Heart left ventricle (tissue), 16 donors: ENCODE results near the gene OXLD1. TPM values are rescaled to one million over a fixed set of nuclear protein-coding genes. Genes with fewer than 3 reads are reported as not detected.

ENCODE experiments used
- ATAC-seq, 4 donors: fragments of 200-7000 bp; cut with Tn5 transposase; one replicate each; pipeline ENCODE4 v1.9.1; 2020 to 2022; ENCODE audit warnings: moderate library complexity in 4 of 4, mild to moderate bottlenecking in 3 of 4, moderate number of reproducible peaks in 1 of 4
- DNase-seq, 5 donors: peaks; one replicate each; pipeline ENCODE4 v3.0.0-alpha.2; 2020
- H3K27ac ChIP-seq, 12 donors: fragments of 200-600 bp; sonication (generic) in 4 of 12; one replicate each; pipeline versions ENCODE4 v1.5.0 to v1.8.0; 2016 to 2022; ENCODE audit warnings: mild to moderate bottlenecking in 2 of 12
- H3K27me3 ChIP-seq, 9 donors: fragments of 200-600 bp; sonication (generic) in 2 of 9; one replicate each; pipeline versions ENCODE4 v1.5.1 to v1.8.0; 2016 to 2022; ENCODE audit warnings: mild to moderate bottlenecking in 3 of 9
- H3K36me3 ChIP-seq, 9 donors: fragments of 200-600 bp; sonication (generic) in 2 of 9; one replicate each; pipeline versions ENCODE4 v1.5.0 to v1.8.0; 2018 to 2022; ENCODE audit warnings: mild to moderate bottlenecking in 2 of 9
- H3K4me1 ChIP-seq, 12 donors: fragments of 200-600 bp; sonication (generic) in 4 of 12; one replicate each; pipeline versions ENCODE4 v1.5.0 to v1.8.0; 2016 to 2022; ENCODE audit warnings: mild to moderate bottlenecking in 3 of 12
- H3K4me3 ChIP-seq, 12 donors: fragments of 200-600 bp; sonication (generic) in 4 of 12; one replicate each; pipeline versions ENCODE4 v1.5.0 to v1.8.0; 2017 to 2022; ENCODE audit warnings: mild to moderate bottlenecking in 9 of 12, moderate library complexity in 4 of 12
- H3K9me3 ChIP-seq, 12 donors: fragments of 200-600 bp; sonication (generic) in 4 of 12; one replicate each; pipeline versions ENCODE4 v1.5.0 to v1.8.0; 2016 to 2022; ENCODE audit warnings: mild to moderate bottlenecking in 1 of 12
- POLR2A ChIP-seq, 2 donors: fragments of 450-650 bp; IDR thresholded peaks; one replicate each; pipeline ENCODE4 v1.6.1; 2017; ENCODE audit warnings: antibody characterized with exemption in 2 of 2, mild to moderate bottlenecking in 2 of 2, moderate library complexity in 2 of 2
- WGBS, 4 donors: extraction: QIAGEN DNeasy Blood & Tissue Kit in 2 of 4; methylation state at CpG; one replicate each; pipeline versions ENCODE4 v1.1.5 to v1.1.7; 2013 to 2018; 5-methylcytosine and 5-hydroxymethylcytosine counted together
- intact Hi-C, 10 donors: fragments of 100-400 bp; cut with DNase I; formaldehyde crosslinking; loops; one replicate each; pipeline versions ENCODE4 v1.11.1 to v1.14.2; 2022
- polyA plus RNA-seq, 2 donors: library from polyadenylated mRNA; stranded (reverse); fragments of 200-250 nt; gene quantifications; one replicate each; pipeline ENCODE4 v1.2.3, GENCODE V29; 2013
- total RNA-seq, 9 donors: library from RNA; depleted of rRNA in 2 of 9; stranded (reverse); fragments of >200 nt in 2 of 9; fragmentation: NEBNext Ultra II Directional in 3 of 9; extraction: Animal tissue kit (Norgen Biotek cat#: 25700) in 3 of 9; gene quantifications; one replicate each; pipeline versions ENCODE4 v1.1.0 to v1.2.4, GENCODE V29; 2016 to 2023
- TF ChIP-seq, protein P1 (sequence below), 12 donors: fragments of 200-600 bp; sonication (generic) in 4 of 12; IDR thresholded peaks; one replicate each; pipeline versions ENCODE4 v1.5.0 to v1.8.0; 2018 to 2022; ENCODE audit warnings: antibody characterized with exemption in 12 of 12, mild to moderate bottlenecking in 5 of 12
- donor health status: ischemic (EF 13 %, LVEDD 7.1; RV severe dilation, severe dysfunction).
- donor health status: healthy with polysubstance abuse.
- donor health status: DM: no; HTN: yes; CAD: no.
- donor health status: DM: no; HTN: no; CAD: no.
- donor health status: ischemic (EF 25% LVEDD 6.9; RV normal size, moderate dysfunction).
- donor health status: ischemic (EF 25% LVEDD 5.7; RV mildly dilated, moderate dysfunction).
- donor health status: healthy.
- donor health status: DM: yes; HTN: yes; CAD: no.
- donor health status: ischemic (EF 35%, LVEDD 5.7; RV mildly dilated, moderate dysfunction).
- donor health status: nonischemic (EF 11% LVEDD 7.7; RV severe dilation, severe dysfunction).
- donor health status: DM: yes; HTN: yes; CAD: no.
- donor health status: PGD.
- donor health status: ischemic (EF 29% LVEDD 5.4; RV normal size, mild dysfunction).
- donor health status: nonischemic (EF 23%, LVEDD 6.1; RV moderate dilation, normal function).

OXLD1 gene
- total and polyA plus RNA-seq, 11 donors: 16.9 to 42.9 (median 22.1) TPM

- no peak overlapping the region for H3K4me3 ChIP-seq
- no peaks in the 10 kb centered on the region for H3K9me3 ChIP-seq
- 40 to 100% (median 52%) methylated on average over 1 to 4 of the region's 4 CpGs for WGBS, 4 donors
- ATAC-seq (peak in 1 of 4 donors; percentile 56), DNase-seq (no peak)
- H3K4me1 ChIP-seq: peaks cover 0 to 15% (median 0%) of the 10 kb centered on the region in 12 donors
- intact Hi-C loops: no loop called here
- H3K36me3 ChIP-seq: no peaks in the 10 kb centered on the region
- H3K27ac ChIP-seq: no peak overlapping the region
- no peak for TF ChIP-seq POLR2A (IDR thresholded peaks at IDR 0.05)
- TF ChIP-seq, protein P1, sequence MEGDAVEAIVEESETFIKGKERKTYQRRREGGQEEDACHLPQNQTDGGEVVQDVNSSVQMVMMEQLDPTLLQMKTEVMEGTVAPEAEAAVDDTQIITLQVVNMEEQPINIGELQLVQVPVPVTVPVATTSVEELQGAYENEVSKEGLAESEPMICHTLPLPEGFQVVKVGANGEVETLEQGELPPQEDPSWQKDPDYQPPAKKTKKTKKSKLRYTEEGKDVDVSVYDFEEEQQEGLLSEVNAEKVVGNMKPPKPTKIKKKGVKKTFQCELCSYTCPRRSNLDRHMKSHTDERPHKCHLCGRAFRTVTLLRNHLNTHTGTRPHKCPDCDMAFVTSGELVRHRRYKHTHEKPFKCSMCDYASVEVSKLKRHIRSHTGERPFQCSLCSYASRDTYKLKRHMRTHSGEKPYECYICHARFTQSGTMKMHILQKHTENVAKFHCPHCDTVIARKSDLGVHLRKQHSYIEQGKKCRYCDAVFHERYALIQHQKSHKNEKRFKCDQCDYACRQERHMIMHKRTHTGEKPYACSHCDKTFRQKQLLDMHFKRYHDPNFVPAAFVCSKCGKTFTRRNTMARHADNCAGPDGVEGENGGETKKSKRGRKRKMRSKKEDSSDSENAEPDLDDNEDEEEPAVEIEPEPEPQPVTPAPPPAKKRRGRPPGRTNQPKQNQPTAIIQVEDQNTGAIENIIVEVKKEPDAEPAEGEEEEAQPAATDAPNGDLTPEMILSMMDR (IDR thresholded peaks at IDR 0.05): no peak
- H3K27me3 ChIP-seq: peaks cover 0 to 20% (median 0%) of the 10 kb centered on the region in 9 donors
Observed at GRCh38 chr17:81656835-81657234, 9.6 kb downstream of the OXLD1 start.

DNA sequence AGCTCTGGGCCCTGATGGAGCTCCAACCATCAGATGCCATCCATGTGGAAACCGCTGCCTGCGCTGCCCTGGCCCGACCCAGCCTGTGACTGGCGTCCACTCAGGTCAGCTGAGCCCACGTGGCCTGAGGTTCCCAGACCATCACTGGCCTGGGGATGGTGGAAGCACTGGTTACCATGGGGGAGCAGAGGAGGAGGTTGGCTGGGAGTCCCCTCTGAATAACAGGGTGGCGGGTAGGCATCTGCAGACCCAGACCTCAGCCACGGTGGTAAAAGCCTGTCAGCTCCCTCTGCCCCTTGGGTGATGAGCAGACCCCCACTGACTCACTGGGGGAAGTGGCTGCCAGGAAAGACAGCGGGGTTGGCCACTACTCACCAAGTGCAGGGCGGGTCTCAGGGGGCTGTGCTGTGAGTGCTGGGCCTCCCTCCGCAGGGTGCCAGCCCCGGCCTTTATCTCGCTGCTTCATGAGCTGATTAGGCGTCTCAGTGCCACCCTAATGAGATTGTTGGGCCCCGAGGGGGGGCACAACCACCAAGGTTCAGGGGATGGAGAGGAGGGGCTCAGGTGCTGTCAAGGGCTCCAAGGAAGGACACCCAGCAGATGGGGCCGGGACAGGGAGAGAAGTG is 10.2 kb downstream of the OXLD1 start, which contains the start of gene PDE6G:
TSS of gene PDE6G (minus strand) at position 425 of the 626 bp plus-strand sequence. CDS start 3,237 bp downstream, outside the sequence.
- no peaks in the 10 kb centered on the region for H3K9me3 ChIP-seq
- intact Hi-C loops: no loop called here
- H3K4me3 ChIP-seq: no peak within 1 kb of the TSS
- no peak for ATAC-seq
- peaks cover 0 to 26% (median 0%) of the 10 kb centered on the region in 9 donors for H3K27me3 ChIP-seq
- H3K36me3 ChIP-seq: no peaks in the 10 kb centered on the region
- WGBS, 4 donors: 78 to 88% (median 81%) methylated on average over 7 to 15 of the region's 15 CpGs
- no peak within 1 kb of the TSS for H3K27ac ChIP-seq
- DNase-seq: no peak
- TF ChIP-seq, protein P1 (IDR thresholded peaks at IDR 0.05): no peak
- no peak for TF ChIP-seq POLR2A (IDR thresholded peaks at IDR 0.05)
- peaks cover 0 to 15% (median 0%) of the 10 kb centered on the region in 12 donors for H3K4me1 ChIP-seq

DNA sequence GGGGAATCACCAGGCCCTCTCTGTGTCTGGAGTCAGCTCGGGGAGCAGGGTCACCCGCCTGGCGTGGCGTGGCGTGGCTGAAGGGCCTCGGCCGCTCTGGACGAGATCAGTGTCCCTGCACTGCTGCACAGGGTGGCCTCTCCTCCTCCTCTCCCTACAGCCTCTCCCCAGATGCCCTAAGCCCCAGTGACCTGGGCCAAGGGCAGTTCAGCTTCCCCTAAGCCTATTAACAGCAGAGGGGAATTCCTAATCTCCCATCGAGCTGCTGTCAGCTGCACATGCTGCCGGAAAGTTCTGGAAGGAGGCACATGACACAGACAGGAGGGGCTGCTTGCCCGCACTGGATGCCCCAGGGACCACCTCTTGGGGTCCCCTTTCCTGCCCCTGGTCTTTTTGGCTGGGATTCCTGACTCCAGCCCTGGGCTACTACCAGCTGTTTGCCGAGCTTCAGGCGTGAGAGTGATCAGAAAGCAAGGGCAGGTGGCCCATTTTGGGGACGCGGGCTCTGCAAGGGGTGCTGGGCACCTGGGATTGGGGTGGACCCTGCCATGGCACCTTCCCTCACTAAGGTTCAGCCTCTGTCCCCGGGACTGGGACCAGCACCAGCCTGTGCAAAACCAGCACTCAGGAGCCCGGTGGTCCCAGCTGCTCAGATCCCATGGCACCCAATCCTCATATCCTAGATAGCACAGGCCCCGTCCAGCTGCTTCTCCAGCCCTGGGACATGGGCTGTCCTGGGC is 10.9 kb downstream of the OXLD1 start:
- Histone ChIP-seq H3K9me3 (no peaks in the 10 kb centered on the region), H3K4me3 (no peak overlapping the region), H3K4me1 (peaks cover 0 to 15% (median 0%) of the 10 kb centered on the region in 12 donors), H3K27ac (no peak overlapping the region), H3K27me3 (peaks cover 0 to 33% (median 3%) of the 10 kb centered on the region in 9 donors), H3K36me3 (no peaks in the 10 kb centered on the region)
- no peak for DNase-seq
- no peak for ATAC-seq
- intact Hi-C loops: no loop called here
- 72 to 94% (median 76%) methylated on average over 10 to 18 of the region's 18 CpGs for WGBS, 4 donors
- TF ChIP-seq POLR2A (IDR thresholded peaks at IDR 0.05): no peak
- TF ChIP-seq, protein P1 (IDR thresholded peaks at IDR 0.05): no peak
